GM12892 (cell line): ENCODE results near the gene ST8SIA2.

Experiments
- POLR2A ChIP-seq: IDR thresholded peaks from 2 replicates; pipeline ENCODE4 v1.6.1; 2011; ENCODE audit warnings: low read depth, low read length, control low read depth
- POLR2AphosphoS5 ChIP-seq: IDR thresholded peaks from 2 replicates; pipeline ENCODE4 v1.6.1; 2011; ENCODE audit warnings: low read depth, low read length, control low read depth

DNA sequence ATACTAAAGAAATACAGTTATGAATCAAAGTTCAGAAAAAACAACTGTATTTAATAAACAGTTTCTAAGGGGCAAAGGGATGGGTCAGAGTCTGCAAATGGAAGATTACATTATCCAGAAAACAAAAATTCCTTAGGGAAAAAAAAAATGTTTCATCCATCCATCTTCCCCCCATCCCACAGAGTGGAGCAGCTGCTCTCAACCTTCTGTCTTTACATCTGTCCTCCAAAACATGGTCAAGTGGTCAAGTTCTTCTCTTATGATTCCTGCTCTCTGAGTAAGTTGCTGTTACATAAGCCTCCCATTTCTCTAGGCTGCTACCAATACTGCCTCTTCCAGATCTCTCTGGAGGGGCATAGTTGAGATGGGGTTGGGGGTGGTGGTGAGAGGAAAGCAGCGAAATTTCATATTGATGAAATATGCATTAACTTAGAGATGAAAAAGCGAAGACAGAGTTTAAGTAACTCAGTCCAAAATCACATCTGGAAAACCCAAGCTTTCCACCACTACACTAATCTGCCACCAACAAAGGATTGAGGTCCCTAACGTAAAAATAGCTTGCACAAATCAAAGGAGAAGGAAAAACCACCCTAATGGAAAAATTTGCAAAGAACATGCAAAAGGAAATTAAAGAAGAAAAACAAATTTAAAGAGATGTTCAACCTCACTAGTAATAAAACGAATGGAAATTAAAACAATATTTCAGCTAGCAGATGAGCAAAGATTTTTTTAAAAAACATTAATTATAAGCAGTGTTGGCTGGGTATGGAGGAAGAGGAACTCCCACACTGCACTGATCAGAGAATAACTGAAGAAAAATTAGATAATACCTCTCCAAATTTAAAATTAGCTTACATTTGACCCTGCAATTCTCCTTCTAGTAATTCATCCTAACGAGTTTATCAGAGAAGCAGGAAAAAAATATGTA, 109.5 kb downstream of the ST8SIA2 start:
- TF ChIP-seq POLR2A (no peak), POLR2AphosphoS5 (no peak)
